HG02610 (cell line): ENCODE results near the gene PMPCA.
A peak's percentile ranks its signal among the peaks of the same experiment; 100 is the strongest.
"Not testable (repeated sequence)": the region's sequence is repeated elsewhere in the genome, so short reads cannot be mapped to it uniquely, and the experiment has no call there.

ENCODE experiments used
- ATAC-seq: cut with Tn5 transposase; IDR thresholded peaks from one replicate; pipeline ENCODE4 v1.9.1; 2021; ENCODE audit warnings: mild to moderate bottlenecking, moderate library complexity; ENCODE audit not compliant: unreplicated experiment

Gene PMPCA

GRCh38 chr9:136409557-136410455 is 652 bp upstream of the PMPCA start:
- peak; percentile 18 for ATAC-seq

DNA sequence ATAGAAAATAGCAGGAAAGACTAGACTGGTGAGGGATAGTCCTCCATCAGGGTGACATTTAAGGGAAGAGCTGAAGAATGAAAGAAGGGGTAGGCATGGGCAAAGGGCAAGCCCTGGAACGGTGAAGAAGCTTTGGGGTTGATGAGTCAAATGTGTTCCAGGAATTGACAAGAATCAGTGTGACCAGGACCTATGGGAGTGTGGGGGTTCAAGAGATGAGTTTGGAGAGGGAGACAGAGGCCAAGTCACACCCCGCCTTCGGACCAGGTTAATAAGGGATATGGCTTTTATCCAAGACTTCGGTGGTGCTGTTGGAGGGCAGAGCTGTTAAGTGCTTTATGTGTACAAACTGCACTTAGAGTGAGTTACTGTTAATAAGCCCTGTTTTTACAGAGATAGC is 920 bp downstream of the PMPCA start:
- no peak for ATAC-seq

- no peak for ATAC-seq
These were observed 2.5 kb downstream of the PMPCA start for GRCh38 chr9:136412962-136413361.

DNA sequence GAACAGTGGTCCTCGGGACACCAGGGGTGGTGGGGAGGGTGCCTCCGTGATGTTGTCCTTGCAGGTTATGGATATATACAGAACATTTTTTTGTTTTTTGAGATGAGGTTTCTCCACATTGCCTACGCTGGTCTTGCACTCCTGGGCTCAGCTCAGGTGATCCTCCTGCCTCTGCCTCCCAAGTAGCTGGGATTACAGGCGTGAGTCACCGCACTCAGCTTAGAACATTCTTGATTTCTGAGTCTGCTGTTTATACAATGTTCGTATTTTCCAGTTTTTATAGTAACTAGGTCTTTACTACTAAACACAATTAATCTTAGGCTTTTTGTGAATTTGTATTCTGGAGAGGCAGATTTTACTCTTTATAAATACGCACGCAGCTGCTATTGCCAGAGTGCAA is 6.0 kb downstream of the PMPCA start:
- ATAC-seq = no peak

DNA sequence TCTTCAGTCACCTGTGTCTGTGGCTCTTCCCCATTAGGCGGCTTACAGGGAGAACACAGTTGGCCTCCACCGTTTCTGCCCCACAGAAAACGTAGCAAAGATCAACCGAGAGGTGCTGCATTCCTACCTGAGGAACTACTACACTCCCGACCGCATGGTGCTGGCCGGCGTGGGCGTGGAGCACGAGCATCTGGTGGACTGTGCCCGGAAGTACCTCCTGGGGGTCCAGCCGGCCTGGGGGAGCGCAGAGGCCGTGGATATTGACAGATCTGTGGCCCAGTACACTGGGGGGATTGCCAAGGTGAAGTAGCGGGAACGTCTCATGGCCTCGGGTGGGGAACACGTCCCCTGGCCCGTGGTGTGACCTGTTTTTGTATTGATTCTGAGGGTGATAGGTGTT is 6.5 kb downstream of the PMPCA start:
- ATAC-seq = no peak

DNA sequence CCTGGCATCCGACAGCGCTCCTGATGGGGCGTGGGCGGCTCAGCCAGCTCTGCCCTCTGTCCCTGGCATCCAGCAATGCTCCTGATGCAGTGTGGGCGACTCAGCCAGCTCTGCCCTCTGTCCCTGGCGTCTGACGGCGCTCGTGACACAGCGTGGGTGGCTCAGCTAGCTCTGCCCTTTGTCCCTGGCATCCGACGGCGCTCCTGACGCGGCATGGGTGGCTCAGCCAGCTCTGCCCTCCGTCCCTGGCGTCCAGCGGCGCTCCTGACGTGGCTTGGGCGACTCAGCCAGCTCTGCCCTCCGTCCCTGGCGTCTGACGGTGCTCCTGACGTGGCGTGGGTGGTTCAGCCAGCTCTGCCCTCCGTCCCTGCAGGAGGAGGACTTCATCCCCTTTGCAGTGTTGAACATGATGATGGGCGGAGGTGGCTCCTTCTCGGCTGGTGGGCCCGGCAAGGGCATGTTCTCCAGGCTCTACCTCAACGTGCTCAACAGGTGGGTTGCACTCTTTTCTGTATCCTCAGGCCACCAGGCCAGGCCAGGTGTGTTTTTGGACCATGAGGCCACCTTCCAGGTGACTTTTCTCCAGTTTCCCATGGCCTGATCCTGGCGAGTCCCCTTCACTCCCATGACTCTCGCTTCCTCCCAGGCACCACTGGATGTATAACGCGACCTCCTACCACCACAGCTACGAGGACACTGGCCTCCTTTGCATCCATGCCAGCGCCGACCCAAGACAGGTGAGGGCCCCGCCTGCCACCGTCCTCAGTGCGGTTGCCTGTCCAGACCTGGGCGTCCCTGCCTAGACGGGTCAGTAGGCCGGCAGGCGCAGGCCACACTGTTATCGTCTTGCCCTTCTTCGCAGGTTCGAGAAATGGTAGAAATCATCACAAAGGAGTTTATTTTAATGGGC is 8.0 kb downstream of the PMPCA start:
- no peak for ATAC-seq

- no peak for ATAC-seq
These were observed 8.6 kb downstream of the PMPCA start for GRCh38 chr9:136419092-136419420.

DNA sequence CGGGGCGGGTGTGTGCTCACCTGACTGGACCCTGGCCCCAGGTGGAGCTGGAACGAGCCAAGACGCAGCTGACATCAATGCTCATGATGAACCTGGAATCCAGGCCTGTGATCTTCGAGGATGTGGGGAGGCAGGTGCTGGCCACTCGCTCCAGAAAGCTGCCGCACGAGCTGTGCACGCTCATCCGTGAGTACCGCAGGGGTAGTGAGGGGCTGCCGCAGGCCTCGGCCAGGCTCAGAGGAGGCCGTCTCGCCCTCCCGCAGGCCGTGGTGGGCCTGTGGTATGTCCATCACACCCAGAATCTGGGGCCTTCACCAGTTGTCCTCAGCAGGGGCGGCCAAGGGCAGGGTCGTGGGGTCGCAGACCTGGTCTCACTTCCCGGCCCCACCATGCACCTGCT is 11.3 kb downstream of the PMPCA start:
- no peak for ATAC-seq

DNA sequence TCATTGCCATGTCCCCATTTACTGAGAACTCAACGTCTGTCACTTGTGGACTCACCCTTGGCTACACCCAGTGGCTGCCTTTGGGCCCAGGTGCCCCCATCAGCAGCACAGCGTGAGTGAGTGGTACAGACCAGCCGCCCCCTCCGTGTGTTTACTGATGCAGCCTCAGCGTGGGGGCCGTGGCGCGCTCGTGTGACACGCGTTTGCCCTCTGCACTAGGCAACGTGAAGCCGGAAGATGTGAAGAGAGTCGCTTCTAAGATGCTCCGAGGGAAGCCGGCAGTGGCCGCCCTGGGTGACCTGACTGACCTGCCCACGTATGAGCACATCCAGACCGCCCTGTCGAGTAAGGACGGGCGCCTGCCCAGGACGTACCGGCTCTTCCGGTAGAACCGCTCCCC is 12.4 kb downstream of the PMPCA start:
- no peak for ATAC-seq

- no peak for ATAC-seq
These were observed 13.1 kb downstream of the PMPCA start for GRCh38 chr9:136423432-136424146.

DNA sequence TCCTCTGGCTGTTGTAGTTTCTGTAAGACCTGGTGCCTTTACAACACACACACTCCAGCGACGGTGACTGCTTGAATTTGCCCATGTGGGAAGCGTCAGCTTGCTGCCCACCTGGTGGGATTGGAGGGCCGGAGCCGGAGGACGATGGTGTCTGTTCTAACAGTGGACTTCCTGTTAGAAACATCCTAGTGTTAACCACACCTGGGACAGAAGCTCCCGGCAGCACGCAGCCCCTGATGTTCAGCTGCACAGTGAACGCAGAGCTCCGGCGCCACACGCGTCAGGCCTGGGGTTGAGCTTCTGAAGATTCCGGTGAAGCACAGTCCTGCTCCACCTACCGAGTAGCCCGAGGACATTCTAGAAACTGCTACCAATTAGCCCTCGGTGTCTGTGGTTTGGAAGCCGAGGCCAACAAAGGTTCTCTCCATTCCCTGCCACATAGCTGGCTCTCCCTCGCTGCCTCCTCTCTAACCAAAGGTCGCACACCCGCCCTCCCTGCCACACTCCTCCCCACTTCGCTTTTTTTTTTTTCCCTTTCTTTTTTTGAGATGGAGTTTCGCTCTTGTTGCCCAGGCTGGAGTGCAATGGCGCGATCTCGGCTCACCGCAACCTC is 14.4 kb downstream of the PMPCA start:
- ATAC-seq = no peak

DNA sequence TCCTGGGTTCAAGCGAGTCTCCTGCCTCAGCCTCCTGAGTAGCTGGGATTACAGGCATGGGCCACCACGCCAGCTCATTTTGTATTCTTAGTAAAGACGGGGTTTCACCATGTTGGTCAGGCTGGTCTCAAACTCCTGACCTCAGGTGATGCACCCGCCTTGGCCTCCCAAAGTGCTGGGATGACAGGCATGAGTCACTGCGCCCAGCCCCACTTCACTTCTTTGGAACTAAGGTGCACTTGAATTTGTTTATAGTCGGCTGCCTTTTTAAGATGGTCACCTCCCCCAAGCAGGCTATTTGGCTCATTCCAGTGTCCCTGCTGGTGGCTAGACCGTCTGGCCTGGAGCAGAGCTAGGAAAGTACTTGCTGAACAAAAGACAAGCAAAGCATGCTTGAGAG is 14.9 kb downstream of the PMPCA start:
- ATAC-seq = not testable (repeated sequence)

GRCh38 chr9:136426787-136427186 is 16.3 kb downstream of the PMPCA start:
- ATAC-seq = no peak

GRCh38 chr9:136429075-136429628 is 18.7 kb downstream of the PMPCA start:
- no peak for ATAC-seq

- no peak for ATAC-seq
These were observed 19.4 kb downstream of the PMPCA start for GRCh38 chr9:136429683-136430491.

- no peak for ATAC-seq
These were observed 20.3 kb downstream of the PMPCA start for GRCh38 chr9:136430588-136431234.

DNA sequence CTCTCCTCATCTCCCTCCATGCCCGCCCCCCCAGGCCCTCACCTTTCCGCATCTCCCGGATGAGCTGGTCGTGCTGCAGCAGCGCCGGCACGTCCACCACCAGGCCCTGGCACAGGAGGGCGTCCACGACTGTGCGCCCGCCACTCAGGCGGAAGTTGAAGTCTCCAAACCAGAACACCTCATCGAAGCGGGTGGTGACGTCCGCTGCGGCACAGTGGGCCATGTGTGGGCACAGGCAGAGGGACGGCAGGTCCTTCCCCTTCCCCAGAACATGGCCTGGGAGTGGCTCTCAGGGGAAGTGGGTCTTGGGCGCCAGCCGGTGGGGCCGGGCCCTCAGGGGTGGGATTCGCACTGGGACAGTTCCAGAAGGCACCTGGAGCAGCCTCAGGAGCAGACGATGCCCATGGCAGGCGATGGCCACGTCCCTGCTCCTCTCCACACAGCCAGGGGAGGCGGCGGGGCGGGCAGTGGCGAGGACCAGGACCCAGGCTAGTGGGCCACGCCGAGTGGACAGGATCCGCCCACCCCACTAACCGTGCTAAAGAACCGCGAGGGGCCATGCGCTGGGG is 21.4 kb downstream of the PMPCA start:
- ATAC-seq = no peak

GRCh38 chr9:136432591-136432990 is 22.1 kb downstream of the PMPCA start:
- ATAC-seq = no peak
